K562 (cell line): ENCODE results near the gene CNGA3. TPM values are rescaled to one million over a fixed set of nuclear protein-coding genes. Genes with fewer than 3 reads are reported as not detected.

Experiments used
- ATAC-seq: fragments of 200-7000 bp; cut with Tn5 transposase; 3 replicates; pipeline ENCODE4 v1.9.1; 2020; ENCODE audit warnings: moderate library complexity
- BruUV-seq: library from RNA; stranded (reverse); fragments of 400-500 nt; replicated peaks from 2 replicates; lab custom pipeline; 2021; lab: Mats Ljungman, UMichigan
- CTCF ChIA-PET: fragments of 300-600 bp; formaldehyde crosslinking; extraction: SDS; loops from one replicate; lab custom pipeline; 2021; ENCODE audit warnings: low intra/inter-chr PET ratio; lab: Yijun Ruan, JAX
- POLR2A ChIA-PET: fragments of 300-600, 350-650 bp; sonication (Branson Sonifier 250); formaldehyde crosslinking; extraction: SDS; loops from one replicate; lab custom pipeline; 2021; ENCODE audit warnings: antibody characterized with exemption, inconsistent platforms; lab: Yijun Ruan, JAX
- DNase-seq, 4 experiments: peaks; one replicate each; pipeline versions ENCODE4 v3.0.0 to v3.0.0-alpha.2; 2011 to 2018; ENCODE audit warnings: low spot score in 3 of 4, mixed read lengths in 3 of 4; ENCODE audit errors: extremely low read depth in 1 of 4
- FAIRE-seq: peaks from 2 replicates; lab custom pipeline; 2011; peaks lifted over from hg19 to GRCh38; lab: Jason Lieb, UNC
- H2AFZ ChIP-seq: 2 replicates; pipeline ENCODE4 v1.6.0; 2011; ENCODE audit warnings: low read depth, low read length, control low read depth, inconsistent platforms
- H3K27ac ChIP-seq: fragments of 200-600 bp; 3 replicates; pipeline ENCODE4 v1.8.0; 2011; ENCODE audit warnings: low read depth, mild to moderate bottlenecking, control low read depth, inconsistent platforms, low read length, moderate library complexity, mixed read lengths; ENCODE audit errors: extremely low read depth
- H3K27me3 ChIP-seq, 2 experiments: fragments of 300-600 bp in 1 of 2; 2 replicates in 1 of 2; 3 replicates in 1 of 2; pipeline versions ENCODE4 v1.6.0 to v1.8.0; 2011; ENCODE audit warnings: inconsistent platforms in 2 of 2, low read length in 2 of 2, mild to moderate bottlenecking in 1 of 2, mixed read lengths in 1 of 2, moderate library complexity in 1 of 2; ENCODE audit not compliant: control insufficient read depth in 2 of 2, insufficient read depth in 2 of 2
- H3K36me3 ChIP-seq: fragments of 300-600 bp; 3 replicates; pipeline ENCODE4 v1.8.0; 2011; ENCODE audit warnings: mild to moderate bottlenecking, low read length, inconsistent platforms; ENCODE audit not compliant: control insufficient read depth, insufficient read depth
- H3K4me1 ChIP-seq, 2 experiments: fragments of 200-600 bp in 1 of 2; replicated peaks in 1 of 2; 2 replicates in 1 of 2; 3 replicates in 1 of 2; pipeline versions ENCODE4 v1.5.1 to v1.8.0; 2011; ENCODE audit warnings: inconsistent platforms in 2 of 2, low read length in 2 of 2, mild to moderate bottlenecking in 1 of 2, mixed read lengths in 1 of 2, moderate library complexity in 1 of 2; ENCODE audit not compliant: control insufficient read depth in 2 of 2, insufficient read depth in 2 of 2
- H3K4me2 ChIP-seq: 2 replicates; pipeline ENCODE4 v1.6.1; 2011; ENCODE audit warnings: low read length, control low read depth, inconsistent platforms, mixed read lengths; ENCODE audit not compliant: insufficient read depth
- H3K4me3 ChIP-seq: fragments of 200-600 bp; sonication (generic), shearing (Covaris generic); 2 replicates; pipeline ENCODE4 v1.5.1; 2016; ENCODE audit warnings: control low read depth, inconsistent platforms
- H3K79me2 ChIP-seq: fragments of 200-600 bp; 3 replicates; pipeline ENCODE4 v1.8.0; 2011; ENCODE audit warnings: low read length, inconsistent platforms; ENCODE audit not compliant: control insufficient read depth, insufficient read depth
- H3K9ac ChIP-seq, 2 experiments: 2 replicates each; pipeline versions ENCODE4 v1.6.0 to v1.6.1; 2011; ENCODE audit warnings: low read depth in 2 of 2, low read length in 2 of 2, control low read depth in 1 of 2, inconsistent platforms in 1 of 2, mild to moderate bottlenecking in 1 of 2, mixed read lengths in 1 of 2; ENCODE audit not compliant: insufficient read depth in 1 of 2
- H3K9me1 ChIP-seq: one replicate; pipeline ENCODE4 v1.6.0; 2011; ENCODE audit warnings: inconsistent platforms, mild to moderate bottlenecking, low read length, moderate library complexity; ENCODE audit not compliant: control insufficient read depth, insufficient read depth
- H3K9me3 ChIP-seq: replicated peaks from 2 replicates; pipeline ENCODE4 v1.5.1; 2011; ENCODE audit warnings: low read depth, low read length, inconsistent platforms; ENCODE audit not compliant: control insufficient read depth, insufficient read depth
- H4K20me1 ChIP-seq: replicated peaks from 2 replicates; pipeline ENCODE4 v1.6.1; 2011; ENCODE audit warnings: low read length, inconsistent platforms, mixed read lengths; ENCODE audit not compliant: control insufficient read depth, insufficient read depth
- BRD4 ChIP-seq: fragments of 200-600 bp; sonication (generic); IDR thresholded peaks from 2 replicates; pipeline ENCODE4 v1.6.1; 2017; ENCODE audit warnings: inconsistent platforms
- CBFB ChIP-seq: sonication (generic); formaldehyde crosslinking; IDR thresholded peaks from 2 replicates; pipeline ENCODE4 v1.4.0; 2020; ENCODE audit warnings: mild to moderate bottlenecking, missing genetic modification reagents
- DMBX1 ChIP-seq: fragments of 250-450 bp; sonication (Bioruptor Pico); IDR thresholded peaks from 2 replicates; pipeline ENCODE4 v1.8.0; 2022; ENCODE audit warnings: inconsistent platforms, mild to moderate bottlenecking, moderate library complexity, borderline replicate concordance
- HCFC1 ChIP-seq: IDR thresholded peaks from 2 replicates; pipeline ENCODE4 v1.6.1; 2012; ENCODE audit warnings: low read depth, low read length, improper control_type of control experiment
- HSF4 ChIP-seq: fragments of 250-450 bp; sonication (Bioruptor Pico); IDR thresholded peaks from 2 replicates; pipeline ENCODE4 v2.1.2; 2022; ENCODE audit warnings: mild to moderate bottlenecking, moderate library complexity, borderline replicate concordance
- KAT2B ChIP-seq: IDR thresholded peaks from one replicate; pipeline ENCODE4 v1.6.1; 2012; ENCODE audit warnings: low read depth, mild to moderate bottlenecking, control low read depth, inconsistent platforms, low read length, moderate library complexity
- L3MBTL2 ChIP-seq: fragments of 450-650 bp; IDR thresholded peaks from 2 replicates; pipeline ENCODE4 v1.6.1; 2016; ENCODE audit warnings: mild to moderate bottlenecking, moderate library complexity
- SMARCB1 ChIP-seq: IDR thresholded peaks from 2 replicates; pipeline ENCODE4 v1.6.1; 2011; ENCODE audit warnings: improper control_type of control experiment, low read depth; ENCODE audit not compliant: insufficient read length
- XRCC4 ChIP-seq: IDR thresholded peaks from one replicate; pipeline ENCODE4 v1.6.1; 2011; ENCODE audit not compliant: insufficient read depth, insufficient read length; ENCODE audit errors: extremely low read depth
- YBX1 ChIP-seq: fragments of 450-650 bp; IDR thresholded peaks from 2 replicates; pipeline ENCODE4 v1.7.1; 2016; ENCODE audit warnings: mild to moderate bottlenecking
- ZC3H11A ChIP-seq: IDR thresholded peaks from 2 replicates; pipeline ENCODE4 v1.6.1; 2012; ENCODE audit warnings: low read depth, low read length, improper control_type of control experiment
- ZNF197 ChIP-seq: fragments of 200-800 bp; sonication (Bioruptor generic); IDR thresholded peaks from 2 replicates; pipeline ENCODE4 v1.6.1; 2016; ENCODE audit warnings: low read depth, missing genetic modification characterization, missing compliant biosample characterization
- ZNF316 ChIP-seq: fragments of 450-650 bp; IDR thresholded peaks from 2 replicates; pipeline ENCODE4 v1.6.1; 2016
- ZNF551 ChIP-seq: fragments of 250-450 bp; sonication (Bioruptor Pico); IDR thresholded peaks from 2 replicates; pipeline ENCODE4 v1.5.0; 2021; ENCODE audit warnings: mild to moderate bottlenecking, moderate library complexity
- WGBS: fragments of 100-300 bp; shearing (Covaris generic); methylation state at CpG from one replicate; pipeline ENCODE4 v1.1.6; 2016; ENCODE audit warnings: low coverage, mixed read lengths; ENCODE audit not compliant: insufficient coverage; ENCODE audit errors: missing lambda C conversion rate; 5-methylcytosine and 5-hydroxymethylcytosine counted together
- in situ Hi-C: fragments of 300-500 bp; cut with MboI; formaldehyde crosslinking; loops from 4 replicates; pipeline ENCODE4 v1.15.0; 2018; ENCODE audit warnings: inconsistent platforms, mixed read lengths
- intact Hi-C: fragments of 100-400 bp; cut with micrococcal nuclease; formaldehyde crosslinking; loops from 2 replicates; pipeline ENCODE4 v1.14.2; 2022
- polyA plus RNA-seq, 8 experiments: library from polyadenylated mRNA; depleted of rRNA in 4 of 8; stranded (reverse) in 5 of 8; unstranded in 3 of 8; fragments of >200 nt; fragmentation: Nextera tagmentation in 2 of 8; fragmentation: Illumina TruSeq in 1 of 8; extraction: Ambion mirVana in 2 of 8; extraction: Trizol in 1 of 8; gene quantifications; 2 replicates each; pipeline versions ENCODE4 v1.2.1 to v1.2.3, GENCODE V29; 2011 to 2014; ENCODE audit warnings: inconsistent platforms in 1 of 8, missing spikeins in 1 of 8
- total RNA-seq, 7 experiments: library from RNA; depleted of rRNA in 6 of 7; stranded (reverse); fragments of >200 nt in 6 of 7; fragmentation: Illumina TruSeq in 2 of 7; extraction: Trizol in 2 of 7; gene quantifications; 2 replicates each; pipeline versions ENCODE4 v1.2.1 to v1.2.3, GENCODE V29; 2011 to 2021; ENCODE audit warnings: low replicate concordance in 1 of 7
- TF ChIP-seq, protein P1 (sequence below): sonication (generic); formaldehyde crosslinking; IDR thresholded peaks from 2 replicates; pipeline ENCODE4 v1.8.0; 2022; ENCODE audit warnings: mild to moderate bottlenecking, missing genetic modification reagents
- TF ChIP-seq, protein P2 (sequence below): fragments of 450-650 bp; formaldehyde crosslinking; IDR thresholded peaks from 2 replicates; pipeline ENCODE4 v1.4.0; 2022; ENCODE audit warnings: missing genetic modification characterization

The CNGA3 gene
- total and polyA plus RNA-seq, 9 of the 15 experiments (the other 6 are each of a cell fraction or from before 2014, with no cell fraction given), result not detected

DNA sequence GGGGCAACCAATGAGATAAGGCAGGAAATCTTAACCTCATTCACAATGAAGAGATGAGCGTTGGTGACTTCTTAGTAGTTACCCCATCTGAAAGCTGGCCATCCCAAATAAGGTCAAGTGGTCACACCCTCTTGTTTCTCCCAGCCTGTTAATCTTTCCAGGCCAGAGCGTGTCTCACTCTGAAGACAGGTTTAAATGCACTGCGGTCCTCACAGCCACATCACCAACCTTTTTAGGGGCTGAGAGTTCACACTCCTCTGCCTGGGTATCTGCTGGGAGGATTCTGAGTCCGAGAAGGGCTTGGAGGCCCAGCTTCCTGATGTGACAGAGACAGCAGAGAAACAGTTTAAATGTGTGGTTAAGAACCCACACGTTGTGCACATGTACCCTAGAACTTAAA, 13.3 kb upstream of the CNGA3 start:
- DNase-seq, result no peak
- in situ Hi-C loops (no loop called here), intact Hi-C loops (no loop called here)
- ATAC-seq, result no peak
- no peaks in the 10 kb centered on the region for H3K9me3 ChIP-seq
- H4K20me1 ChIP-seq, result no peaks in the 10 kb centered on the region
- no peak overlapping the region for H3K4me2 ChIP-seq
- H3K36me3 ChIP-seq, result no peaks in the 10 kb centered on the region
- TF ChIP-seq ZNF197 (CRISPR knock-in tag), result no peak
- TF ChIP-seq DMBX1, result no peak
- no peak for TF ChIP-seq HCFC1
- TF ChIP-seq YBX1, result no peak
- no peaks in the 10 kb centered on the region for H3K79me2 ChIP-seq
- no peak overlapping the region for H3K9ac ChIP-seq
- no peak for FAIRE-seq
- H3K27ac ChIP-seq, result no peak overlapping the region
- BruUV-seq, result no TSS peak
- no peaks in the 10 kb centered on the region for H3K9me1 ChIP-seq
- 0% methylated on average over 5 of the region's 5 CpGs for WGBS
- H2AFZ ChIP-seq, result no peak overlapping the region
- ChIA-PET POLR2A (no interaction called here), CTCF (interaction anchor here (0.6 kb wide), 1 partner anchor 667 kb away, joined by 3 read pairs; no protein-coding TSS in a partner anchor)
- no peaks in the 10 kb centered on the region for H3K4me1 ChIP-seq
- peaks cover 5 to 16% of the 10 kb centered on the region in 2 experiments; a peak in 4 of 5 replicates for H3K27me3 ChIP-seq
- H3K4me3 ChIP-seq, result no peak overlapping the region

DNA sequence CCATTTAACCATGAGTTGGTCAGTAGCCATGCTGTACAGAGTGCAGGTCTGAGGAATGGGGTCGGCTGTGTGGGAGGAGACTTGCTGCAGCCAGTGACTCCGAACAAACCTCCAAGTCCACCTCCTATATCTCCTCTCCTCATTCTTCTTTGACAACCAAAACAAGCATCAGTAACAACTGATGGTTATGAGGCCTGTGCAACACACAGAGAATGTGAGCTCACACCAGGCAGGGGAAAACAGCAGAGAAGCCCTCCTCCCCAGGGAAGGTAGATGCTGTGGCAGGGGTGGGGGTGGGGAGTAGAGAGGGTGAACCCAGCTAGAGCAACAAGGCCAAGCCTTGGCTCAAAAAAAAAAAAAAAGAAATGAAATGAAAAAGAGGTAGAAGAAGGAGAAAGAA, 12.3 kb upstream of the CNGA3 start:
- FAIRE-seq (no peak), DNase-seq (no peak), ATAC-seq (no peak)
- WGBS, result 0% methylated on average over 2 of the region's 2 CpGs
- Histone ChIP-seq H3K27ac (no peak overlapping the region), H4K20me1 (no peaks in the 10 kb centered on the region), H3K9me3 (no peaks in the 10 kb centered on the region), H2AFZ (no peak overlapping the region), H3K4me2 (no peak overlapping the region), H3K36me3 (no peaks in the 10 kb centered on the region), H3K9me1 (no peaks in the 10 kb centered on the region), H3K79me2 (no peaks in the 10 kb centered on the region), H3K27me3 (peaks cover 5 to 16% of the 10 kb centered on the region in 2 experiments; a peak in 4 of 5 replicates), H3K9ac (no peak overlapping the region), H3K4me1 (no peaks in the 10 kb centered on the region), H3K4me3 (no peak overlapping the region)
- ChIA-PET CTCF (no interaction called here), POLR2A (no interaction called here)
- intact Hi-C loops (no loop called here), in situ Hi-C loops (no loop called here)
- BruUV-seq, result no TSS peak
- no peak for TF ChIP-seq SMARCB1
- no peak for TF ChIP-seq ZC3H11A
- TF ChIP-seq, protein P1, sequence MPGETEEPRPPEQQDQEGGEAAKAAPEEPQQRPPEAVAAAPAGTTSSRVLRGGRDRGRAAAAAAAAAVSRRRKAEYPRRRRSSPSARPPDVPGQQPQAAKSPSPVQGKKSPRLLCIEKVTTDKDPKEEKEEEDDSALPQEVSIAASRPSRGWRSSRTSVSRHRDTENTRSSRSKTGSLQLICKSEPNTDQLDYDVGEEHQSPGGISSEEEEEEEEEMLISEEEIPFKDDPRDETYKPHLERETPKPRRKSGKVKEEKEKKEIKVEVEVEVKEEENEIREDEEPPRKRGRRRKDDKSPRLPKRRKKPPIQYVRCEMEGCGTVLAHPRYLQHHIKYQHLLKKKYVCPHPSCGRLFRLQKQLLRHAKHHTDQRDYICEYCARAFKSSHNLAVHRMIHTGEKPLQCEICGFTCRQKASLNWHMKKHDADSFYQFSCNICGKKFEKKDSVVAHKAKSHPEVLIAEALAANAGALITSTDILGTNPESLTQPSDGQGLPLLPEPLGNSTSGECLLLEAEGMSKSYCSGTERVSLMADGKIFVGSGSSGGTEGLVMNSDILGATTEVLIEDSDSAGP, result no peak
- TF ChIP-seq, protein P2, sequence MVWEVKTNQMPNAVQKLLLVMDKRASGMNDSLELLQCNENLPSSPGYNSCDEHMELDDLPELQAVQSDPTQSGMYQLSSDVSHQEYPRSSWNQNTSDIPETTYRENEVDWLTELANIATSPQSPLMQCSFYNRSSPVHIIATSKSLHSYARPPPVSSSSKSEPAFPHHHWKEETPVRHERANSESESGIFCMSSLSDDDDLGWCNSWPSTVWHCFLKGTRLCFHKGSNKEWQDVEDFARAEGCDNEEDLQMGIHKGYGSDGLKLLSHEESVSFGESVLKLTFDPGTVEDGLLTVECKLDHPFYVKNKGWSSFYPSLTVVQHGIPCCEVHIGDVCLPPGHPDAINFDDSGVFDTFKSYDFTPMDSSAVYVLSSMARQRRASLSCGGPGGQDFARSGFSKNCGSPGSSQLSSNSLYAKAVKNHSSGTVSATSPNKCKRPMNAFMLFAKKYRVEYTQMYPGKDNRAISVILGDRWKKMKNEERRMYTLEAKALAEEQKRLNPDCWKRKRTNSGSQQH (CRISPR knock-in tag), result no peak
- no peak for TF ChIP-seq CBFB
- no peak for TF ChIP-seq KAT2B
- TF ChIP-seq ZNF316, result no peak
- TF ChIP-seq BRD4, result no peak
- no peak for TF ChIP-seq L3MBTL2
- no peak for TF ChIP-seq XRCC4
- TF ChIP-seq HSF4, result no peak
- no peak for TF ChIP-seq ZNF551 (CRISPR knock-in tag)
